SK-N-SH (cell line): ENCODE results near the gene SLCO2B1. TPM values are rescaled to one million over a fixed set of nuclear protein-coding genes. Genes with fewer than 3 reads are reported as not detected.

Experiments
- CTCF ChIA-PET: fragments of 300-600, 350-600 bp; formaldehyde crosslinking; extraction: SDS; loops from one replicate; lab custom pipeline; 2021; lab: Yijun Ruan, JAX
- POLR2A ChIA-PET: fragments of 350-600 bp; sonication (Branson Sonifier 250); formaldehyde crosslinking; extraction: SDS; loops from one replicate; lab custom pipeline; 2020; ENCODE audit warnings: antibody characterized with exemption, inconsistent platforms; lab: Yijun Ruan, JAX
- DNase-seq: peaks from one replicate; pipeline ENCODE4 v3.0.0; 2012
- H2AFZ ChIP-seq: fragments of 200-600 bp; sonication (generic); 2 replicates; pipeline ENCODE4 v1.8.1; 2016; ENCODE audit warnings: antibody characterized with exemption, mild to moderate bottlenecking, low read depth
- H3F3A ChIP-seq: fragments of 200-600 bp; sonication (generic); replicated peaks from 2 replicates; pipeline ENCODE3; 2016; ENCODE audit warnings: antibody characterized with exemption, mild to moderate bottlenecking; ENCODE audit not compliant: insufficient read depth
- H3K27ac ChIP-seq, 2 experiments: fragments of 200-500 bp in 1 of 2; fragments of 200-600 bp in 1 of 2; sonication (Bioruptor generic) in 1 of 2; sonication (generic), shearing (Covaris generic) in 1 of 2; 2 replicates each; pipeline versions ENCODE4 v1.5.1 to v1.6.1; 2014 to 2016; ENCODE audit warnings: low read depth in 2 of 2, inconsistent platforms in 1 of 2, low read length in 1 of 2, mild to moderate bottlenecking in 1 of 2, mixed read lengths in 1 of 2
- H3K27me3 ChIP-seq: fragments of 200-600 bp; sonication (generic), shearing (Covaris generic); 2 replicates; pipeline ENCODE4 v1.6.1; 2016; ENCODE audit warnings: mixed run types; ENCODE audit not compliant: insufficient read depth
- H3K36me3 ChIP-seq, 2 experiments: fragments of 200-500 bp in 1 of 2; fragments of 200-600 bp in 1 of 2; sonication (Bioruptor generic) in 1 of 2; sonication (generic) in 1 of 2; replicated peaks in 1 of 2; 2 replicates each; pipeline versions ENCODE3 to v1.5.1; 2014 to 2016; ENCODE audit warnings: low read length in 1 of 2, mild to moderate bottlenecking in 1 of 2; ENCODE audit not compliant: insufficient read depth in 2 of 2, control insufficient read depth in 1 of 2
- H3K4me1 ChIP-seq, 2 experiments: fragments of 200-500 bp in 1 of 2; fragments of 200-600 bp in 1 of 2; sonication (Bioruptor generic) in 1 of 2; sonication (generic), shearing (Covaris generic) in 1 of 2; 2 replicates each; pipeline versions ENCODE4 v1.5.1 to v1.6.1; 2014 to 2016; ENCODE audit warnings: low read depth in 1 of 2, low read length in 1 of 2, mixed run types in 1 of 2; ENCODE audit not compliant: insufficient read depth in 2 of 2, control insufficient read depth in 1 of 2
- H3K4me2 ChIP-seq: fragments of 200-600 bp; sonication (generic), shearing (Covaris generic); 2 replicates; pipeline ENCODE4 v1.6.1; 2017; ENCODE audit warnings: mixed run types
- H3K4me3 ChIP-seq, 2 experiments: fragments of 200-500 bp in 1 of 2; fragments of 200-600 bp in 1 of 2; sonication (Bioruptor generic) in 1 of 2; sonication (generic), shearing (Covaris generic) in 1 of 2; 2 replicates each; pipeline versions ENCODE4 v1.5.1 to v1.8.1; 2014 to 2016; ENCODE audit warnings: low read depth in 2 of 2, inconsistent platforms in 1 of 2, low read length in 1 of 2, mild to moderate bottlenecking in 1 of 2, mixed read lengths in 1 of 2, moderate library complexity in 1 of 2
- H3K79me2 ChIP-seq: fragments of 200-600 bp; sonication (generic); 2 replicates; pipeline ENCODE4 v1.8.1; 2017; ENCODE audit warnings: mild to moderate bottlenecking; ENCODE audit not compliant: insufficient read depth
- H3K9ac ChIP-seq: fragments of 200-600 bp; sonication (generic); 2 replicates; pipeline ENCODE4 v1.6.1; 2017; ENCODE audit warnings: mixed run types
- H3K9me2 ChIP-seq: fragments of 200-600 bp; sonication (generic); 2 replicates; pipeline ENCODE4 v1.6.1; 2017; ENCODE audit warnings: mixed run types
- H3K9me3 ChIP-seq: fragments of 200-600 bp; sonication (generic); 2 replicates; pipeline ENCODE4 v1.6.1; 2017; ENCODE audit warnings: mixed run types, mild to moderate bottlenecking, moderate library complexity
- H4K20me1 ChIP-seq: fragments of 200-600 bp; sonication (generic); 2 replicates; pipeline ENCODE4 v1.6.1; 2017; ENCODE audit warnings: mild to moderate bottlenecking, mixed run types; ENCODE audit not compliant: insufficient read depth
- ELF1 ChIP-seq: IDR thresholded peaks from 2 replicates; pipeline ENCODE4 v1.4.0; 2012
- EP300 ChIP-seq, 2 experiments: IDR thresholded peaks; 2 replicates each; pipeline versions ENCODE4 v1.4.0 to v1.6.1; 2012; ENCODE audit warnings: borderline replicate concordance in 1 of 2, low read depth in 1 of 2, low read length in 1 of 2
- FOSL2 ChIP-seq: IDR thresholded peaks from 2 replicates; pipeline ENCODE4 v1.4.0; 2012; ENCODE audit warnings: low read depth, mild to moderate bottlenecking, moderate library complexity, borderline replicate concordance
- FOXM1 ChIP-seq: IDR thresholded peaks from 2 replicates; pipeline ENCODE4 v1.4.0; 2012; ENCODE audit warnings: low read depth, mild to moderate bottlenecking
- JUND ChIP-seq: IDR thresholded peaks from 2 replicates; pipeline ENCODE4 v1.4.0; 2012
- MEF2A ChIP-seq: IDR thresholded peaks from 2 replicates; pipeline ENCODE4 v1.4.0; 2012; ENCODE audit warnings: low read depth, borderline replicate concordance
- MXI1 ChIP-seq: IDR thresholded peaks from 2 replicates; pipeline ENCODE4 v1.6.1; 2012; ENCODE audit warnings: mild to moderate bottlenecking, low read depth, low read length, improper control_type of control experiment
- NFIC ChIP-seq: IDR thresholded peaks from 2 replicates; pipeline ENCODE4 v1.4.0; 2012; ENCODE audit warnings: borderline replicate concordance
- RCOR1 ChIP-seq: fragments of 150-350 bp; IDR thresholded peaks from 2 replicates; pipeline ENCODE4 v1.6.1; 2017; ENCODE audit warnings: antibody characterized with exemption, low read length
- RFX5 ChIP-seq: IDR thresholded peaks from 2 replicates; pipeline ENCODE4 v1.6.1; 2012; ENCODE audit warnings: mild to moderate bottlenecking, improper control_type of control experiment, low read length
- RXRA ChIP-seq: IDR thresholded peaks from 2 replicates; pipeline ENCODE4 v1.4.0; 2012; ENCODE audit warnings: low read depth, mild to moderate bottlenecking, borderline replicate concordance
- SIN3A ChIP-seq: IDR thresholded peaks from 2 replicates; pipeline ENCODE4 v1.6.1; 2012; ENCODE audit warnings: low read depth, mild to moderate bottlenecking, low read length, moderate library complexity, borderline replicate concordance
- SMC3 ChIP-seq: IDR thresholded peaks from 2 replicates; pipeline ENCODE4 v1.6.1; 2012; ENCODE audit warnings: low read depth, low read length, improper control_type of control experiment
- WGBS: methylation state at CpG from one replicate; pipeline ENCODE4 v1.1.6; 2017; ENCODE audit warnings: low lambda C conversion rate; 5-methylcytosine and 5-hydroxymethylcytosine counted together
- polyA plus RNA-seq, 3 experiments: library from polyadenylated mRNA; depleted of rRNA; stranded (reverse); fragments of >200 nt; gene quantifications; 2 replicates each; pipeline ENCODE4 v1.2.3, GENCODE V29; 2012
- TF ChIP-seq, protein P1 (sequence below): fragments of 150-350 bp; IDR thresholded peaks from 2 replicates; pipeline ENCODE4 v1.6.1; 2016; ENCODE audit warnings: mild to moderate bottlenecking, low read depth, low read length
- TF ChIP-seq, protein P2 (sequence below): IDR thresholded peaks from 2 replicates; pipeline ENCODE4 v1.4.0; 2012; ENCODE audit warnings: low read depth
- TF ChIP-seq, protein P3 (sequence below): IDR thresholded peaks from 2 replicates; pipeline ENCODE4 v1.4.0; 2012; ENCODE audit warnings: low read depth, borderline replicate concordance

Gene SLCO2B1
- polyA plus RNA-seq, 1 of the 3 experiments (the other 2 are of a cell fraction), result 0.18 TPM

DNA sequence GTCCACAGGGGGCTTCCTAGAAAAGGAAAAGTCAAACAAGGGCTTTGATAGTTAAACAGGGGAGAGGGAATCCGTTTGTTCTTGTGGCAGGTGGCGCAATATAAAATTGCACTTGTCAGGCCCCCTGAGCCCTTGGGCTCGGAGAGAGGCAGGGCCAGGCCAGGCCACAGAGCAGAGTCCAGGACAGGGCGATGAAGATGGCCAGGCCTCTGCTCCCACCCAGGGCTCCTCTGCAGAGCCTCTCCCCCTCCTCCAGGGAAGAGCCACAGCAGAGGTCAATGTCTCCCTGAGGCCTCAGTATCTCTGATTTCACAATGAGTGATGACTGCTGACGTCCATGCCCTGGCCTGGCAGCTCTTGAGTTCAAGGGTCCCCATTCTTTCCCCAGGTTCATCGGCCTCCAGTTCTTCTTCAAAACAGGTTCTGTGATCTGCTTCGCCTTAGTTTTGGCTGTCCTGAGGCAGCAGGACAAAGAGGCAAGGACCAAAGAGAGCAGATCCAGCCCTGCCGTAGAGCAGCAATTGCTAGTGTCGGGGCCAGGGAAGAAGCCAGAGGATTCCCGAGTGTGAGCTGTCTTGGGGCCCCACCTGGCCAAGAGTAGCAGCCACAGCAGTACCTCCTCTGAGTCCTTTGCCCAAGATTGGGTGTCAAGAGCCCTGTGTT is 53.2 kb downstream of the SLCO2B1 start:
- 69% methylated on average over 8 of the region's 10 CpGs for WGBS
- Histone ChIP-seq H3K4me1 (peaks cover 0 to 9% of the 10 kb centered on the region in 2 experiments; a peak in 1 of 4 replicates), H4K20me1 (no peaks in the 10 kb centered on the region), H3K27ac (no peak overlapping the region), H3K4me3 (no peak overlapping the region), H3K9me2 (no peaks in the 10 kb centered on the region), H3K27me3 (no peaks in the 10 kb centered on the region; the same call in 1 of the 2 replicates), H3K36me3 (no peaks in the 10 kb centered on the region), H3K4me2 (no peak overlapping the region), H2AFZ (no peak overlapping the region), H3K9ac (no peak overlapping the region), H3F3A (no peaks in the 10 kb centered on the region), H3K79me2 (no peaks in the 10 kb centered on the region), H3K9me3 (no peaks in the 10 kb centered on the region)
- TF ChIP-seq EP300 (IDR thresholded peaks at IDR 0.05; ENCODE audit: borderline replicate concordance in 1 of 2, low read depth in 1 of 2, low read length in 1 of 2), result no peak
- no peak for TF ChIP-seq ELF1
- no peak for TF ChIP-seq NFIC
- TF ChIP-seq, protein P1, sequence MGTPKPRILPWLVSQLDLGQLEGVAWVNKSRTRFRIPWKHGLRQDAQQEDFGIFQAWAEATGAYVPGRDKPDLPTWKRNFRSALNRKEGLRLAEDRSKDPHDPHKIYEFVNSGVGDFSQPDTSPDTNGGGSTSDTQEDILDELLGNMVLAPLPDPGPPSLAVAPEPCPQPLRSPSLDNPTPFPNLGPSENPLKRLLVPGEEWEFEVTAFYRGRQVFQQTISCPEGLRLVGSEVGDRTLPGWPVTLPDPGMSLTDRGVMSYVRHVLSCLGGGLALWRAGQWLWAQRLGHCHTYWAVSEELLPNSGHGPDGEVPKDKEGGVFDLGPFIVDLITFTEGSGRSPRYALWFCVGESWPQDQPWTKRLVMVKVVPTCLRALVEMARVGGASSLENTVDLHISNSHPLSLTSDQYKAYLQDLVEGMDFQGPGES, result no peak
- TF ChIP-seq, protein P2, sequence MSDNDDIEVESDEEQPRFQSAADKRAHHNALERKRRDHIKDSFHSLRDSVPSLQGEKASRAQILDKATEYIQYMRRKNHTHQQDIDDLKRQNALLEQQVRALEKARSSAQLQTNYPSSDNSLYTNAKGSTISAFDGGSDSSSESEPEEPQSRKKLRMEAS, result no peak
- TF ChIP-seq FOSL2, result no peak
- TF ChIP-seq SMC3, result no peak
- TF ChIP-seq JUND, result no peak
- no peak for TF ChIP-seq SIN3A
- TF ChIP-seq RXRA, result no peak
- TF ChIP-seq MXI1, result no peak
- no peak for TF ChIP-seq RCOR1
- TF ChIP-seq MEF2A, result no peak
- no peak for TF ChIP-seq FOXM1
- TF ChIP-seq RFX5, result no peak
- TF ChIP-seq, protein P3, sequence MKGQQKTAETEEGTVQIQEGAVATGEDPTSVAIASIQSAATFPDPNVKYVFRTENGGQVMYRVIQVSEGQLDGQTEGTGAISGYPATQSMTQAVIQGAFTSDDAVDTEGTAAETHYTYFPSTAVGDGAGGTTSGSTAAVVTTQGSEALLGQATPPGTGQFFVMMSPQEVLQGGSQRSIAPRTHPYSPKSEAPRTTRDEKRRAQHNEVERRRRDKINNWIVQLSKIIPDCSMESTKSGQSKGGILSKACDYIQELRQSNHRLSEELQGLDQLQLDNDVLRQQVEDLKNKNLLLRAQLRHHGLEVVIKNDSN, result no peak
- ChIA-PET POLR2A (interaction anchor here (1.1 kb wide), 2 partner anchors 58 to 61 kb away, joined by 5 to 9 read pairs; no protein-coding TSS in a partner anchor), CTCF (interaction anchor here (0.5 to 16.0 kb wide), 52 partner anchors 9 to 421 kb away, joined by 3 to 630 read pairs (median 5); partner anchors contain the start of genes SLCO2B1 and TPBGL)
- DNase-seq, result no peak
